ENCODE measurements around the gene CLIC6. TPM values are rescaled to one million over a fixed set of nuclear protein-coding genes. Genes with fewer than 3 reads are reported as not detected.

The CLIC6 gene
- total and polyA plus RNA-seq, 2 donors from 2014 or later, result 2.1 to 10.1 TPM

DNA sequence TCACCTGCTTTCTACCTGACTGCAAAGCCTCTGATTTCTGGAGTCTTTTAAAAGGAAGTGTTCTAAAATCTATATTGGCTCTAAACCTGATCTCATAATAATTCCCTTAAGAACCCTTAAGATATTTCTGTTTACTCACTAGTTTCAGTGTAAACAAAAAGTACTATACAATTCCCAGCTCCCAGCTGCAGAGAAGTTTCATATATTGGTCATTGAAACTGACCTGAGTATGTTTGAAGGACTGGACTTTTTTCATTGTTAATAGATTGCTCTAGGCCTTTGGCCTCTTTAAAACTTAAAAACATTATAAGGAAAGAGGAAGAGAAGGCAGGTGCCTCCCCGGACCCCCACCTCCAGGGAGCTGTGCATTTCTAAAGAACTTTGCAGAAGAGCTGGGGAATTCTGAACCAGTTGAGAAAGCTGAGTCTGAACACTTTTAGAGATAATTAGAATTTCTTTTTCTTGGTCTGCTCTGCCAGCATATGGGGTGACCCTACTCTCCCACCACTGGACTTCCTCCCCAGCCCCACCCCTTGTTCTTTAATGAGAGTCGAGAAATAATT is 23.7 kb downstream of the CLIC6 start:
- TF ChIP-seq, protein P1, sequence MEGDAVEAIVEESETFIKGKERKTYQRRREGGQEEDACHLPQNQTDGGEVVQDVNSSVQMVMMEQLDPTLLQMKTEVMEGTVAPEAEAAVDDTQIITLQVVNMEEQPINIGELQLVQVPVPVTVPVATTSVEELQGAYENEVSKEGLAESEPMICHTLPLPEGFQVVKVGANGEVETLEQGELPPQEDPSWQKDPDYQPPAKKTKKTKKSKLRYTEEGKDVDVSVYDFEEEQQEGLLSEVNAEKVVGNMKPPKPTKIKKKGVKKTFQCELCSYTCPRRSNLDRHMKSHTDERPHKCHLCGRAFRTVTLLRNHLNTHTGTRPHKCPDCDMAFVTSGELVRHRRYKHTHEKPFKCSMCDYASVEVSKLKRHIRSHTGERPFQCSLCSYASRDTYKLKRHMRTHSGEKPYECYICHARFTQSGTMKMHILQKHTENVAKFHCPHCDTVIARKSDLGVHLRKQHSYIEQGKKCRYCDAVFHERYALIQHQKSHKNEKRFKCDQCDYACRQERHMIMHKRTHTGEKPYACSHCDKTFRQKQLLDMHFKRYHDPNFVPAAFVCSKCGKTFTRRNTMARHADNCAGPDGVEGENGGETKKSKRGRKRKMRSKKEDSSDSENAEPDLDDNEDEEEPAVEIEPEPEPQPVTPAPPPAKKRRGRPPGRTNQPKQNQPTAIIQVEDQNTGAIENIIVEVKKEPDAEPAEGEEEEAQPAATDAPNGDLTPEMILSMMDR (IDR thresholded peaks at IDR 0.05; ENCODE audit: borderline replicate concordance, extremely low read depth, insufficient read depth), result no peak
- no peaks in the 10 kb centered on the region for H3K4me1 ChIP-seq (ENCODE audit: control insufficient read depth in 2 of 3, insufficient read depth in 2 of 3, low read depth in 1 of 3, low read length in 3 of 3)
- no peak for FAIRE-seq
- no peak for DNase-seq
- intact Hi-C loops (cut with DNase I), result no loop called here
- H3K9me3 ChIP-seq (ENCODE audit: control insufficient read depth in 2 of 3, insufficient read depth in 1 of 3, low read length in 3 of 3), result peaks cover 0 to 3% (median 0%) of the 10 kb centered on the region in 3 donors
- no peak overlapping the region for H3K27ac ChIP-seq (ENCODE audit: low read depth in 2 of 2, low read length in 2 of 2)
- no peaks in the 10 kb centered on the region for H3K36me3 ChIP-seq (ENCODE audit: control insufficient read depth in 2 of 3, insufficient read depth in 3 of 3, low read length in 3 of 3)
- no peak overlapping the region for H3K9ac ChIP-seq (ENCODE audit: low read length in 3 of 3)
- H3K4me3 ChIP-seq (ENCODE audit: low read length in 3 of 3), result no peak overlapping the region
- no peaks in the 10 kb centered on the region for H3K27me3 ChIP-seq (ENCODE audit: control insufficient read depth, insufficient read depth, low read length)

DNA sequence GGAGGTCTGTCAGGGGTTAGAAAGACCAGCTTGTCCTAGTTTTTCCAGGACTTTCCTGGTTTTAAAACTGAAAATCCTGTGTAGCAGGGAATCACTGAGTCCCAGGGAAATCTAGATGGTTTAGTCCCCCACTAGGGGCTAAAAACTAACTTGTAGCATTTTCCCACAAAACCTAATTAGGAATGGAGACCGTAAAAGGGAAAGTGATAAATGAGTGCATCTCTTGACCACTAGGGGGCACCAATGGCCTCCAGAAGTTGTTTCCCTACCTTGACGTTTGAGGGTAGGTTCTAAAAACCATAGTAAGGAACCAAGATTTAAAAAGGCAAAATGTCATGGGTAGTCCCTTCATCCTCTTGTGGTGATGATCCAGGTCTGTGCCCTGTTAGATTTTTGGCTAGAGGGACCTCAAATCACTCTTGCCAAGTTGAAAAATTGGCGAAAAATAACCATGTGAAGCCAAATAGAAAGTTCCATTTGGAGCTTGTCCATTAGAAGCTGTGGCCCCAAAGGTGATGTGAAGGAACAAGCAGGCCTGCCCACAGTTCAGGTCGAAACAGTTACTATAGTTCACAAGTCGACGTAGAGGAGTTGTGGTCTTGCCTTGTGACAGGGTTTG is 24.5 kb downstream of the CLIC6 start:
- Histone ChIP-seq H3K4me1 (ENCODE audit: control insufficient read depth in 2 of 3, insufficient read depth in 2 of 3, low read depth in 1 of 3, low read length in 3 of 3) (peaks cover 0 to 1% (median 0%) of the 10 kb centered on the region in 3 donors), H3K9me3 (ENCODE audit: control insufficient read depth in 2 of 3, insufficient read depth in 1 of 3, low read length in 3 of 3) (peaks cover 0 to 3% (median 0%) of the 10 kb centered on the region in 3 donors), H3K9ac (ENCODE audit: low read length in 3 of 3) (no peak overlapping the region), H3K27me3 (ENCODE audit: control insufficient read depth, insufficient read depth, low read length) (no peaks in the 10 kb centered on the region), H3K36me3 (ENCODE audit: control insufficient read depth in 2 of 3, insufficient read depth in 3 of 3, low read length in 3 of 3) (no peaks in the 10 kb centered on the region), H3K27ac (ENCODE audit: low read depth in 2 of 2, low read length in 2 of 2) (no peak overlapping the region), H3K4me3 (ENCODE audit: low read length in 3 of 3) (no peak overlapping the region)
- peak in 3 of 5 donors; percentile 35 to 85 (median 77) for DNase-seq
- no peak for FAIRE-seq
- intact Hi-C loops (cut with DNase I), result no loop called here
- TF ChIP-seq, protein P1 (IDR thresholded peaks at IDR 0.05; ENCODE audit: borderline replicate concordance, extremely low read depth, insufficient read depth), result peak; percentile 54

DNA sequence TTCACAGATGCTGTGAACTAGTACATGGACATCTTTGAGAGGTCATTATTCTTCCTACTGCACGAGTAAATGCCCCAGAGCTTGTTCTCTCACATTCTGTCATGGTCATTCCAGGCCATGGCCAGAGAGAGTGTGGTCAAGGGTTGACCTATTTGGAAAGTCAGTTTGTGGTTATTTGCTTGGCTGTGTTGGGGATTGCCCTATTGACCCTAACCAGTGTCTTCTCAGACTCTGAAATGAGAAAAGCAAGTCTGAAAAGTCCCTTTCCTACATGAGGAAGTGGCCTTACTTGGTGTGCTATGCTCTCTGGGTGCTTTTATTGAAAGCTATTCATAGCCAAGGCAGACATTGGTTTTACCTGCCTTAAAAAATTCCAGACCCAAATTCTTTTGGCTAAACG is 26.6 kb downstream of the CLIC6 start:
- H3K9me3 ChIP-seq (ENCODE audit: control insufficient read depth in 2 of 3, insufficient read depth in 1 of 3, low read length in 3 of 3), result peaks cover 0 to 3% (median 0%) of the 10 kb centered on the region in 3 donors
- H3K27me3 ChIP-seq (ENCODE audit: control insufficient read depth, insufficient read depth, low read length), result no peaks in the 10 kb centered on the region
- H3K4me1 ChIP-seq (ENCODE audit: control insufficient read depth in 2 of 3, insufficient read depth in 2 of 3, low read depth in 1 of 3, low read length in 3 of 3), result peaks cover 0 to 2% (median 0%) of the 10 kb centered on the region in 3 donors
- FAIRE-seq, result no peak
- TF ChIP-seq, protein P1 (IDR thresholded peaks at IDR 0.05; ENCODE audit: borderline replicate concordance, extremely low read depth, insufficient read depth), result no peak
- no peak for DNase-seq
- no peaks in the 10 kb centered on the region for H3K36me3 ChIP-seq (ENCODE audit: control insufficient read depth in 2 of 3, insufficient read depth in 3 of 3, low read length in 3 of 3)
- no peak overlapping the region for H3K4me3 ChIP-seq (ENCODE audit: low read length in 3 of 3)
- H3K9ac ChIP-seq (ENCODE audit: low read length in 3 of 3), result no peak overlapping the region
- H3K27ac ChIP-seq (ENCODE audit: low read depth in 2 of 2, low read length in 2 of 2), result no peak overlapping the region
- intact Hi-C loops (cut with DNase I), result no loop called here
